DND-41 (cell line): ENCODE results near the gene SAFB2.

ENCODE experiments used
- EZH2 ChIP-seq: IDR thresholded peaks from 3 replicates; pipeline ENCODE4 v1.6.1; 2012; ENCODE audit warnings: borderline replicate concordance, low read depth, mild to moderate bottlenecking, moderate library complexity, low read length, inconsistent platforms; ENCODE audit not compliant: severe bottlenecking
- TF ChIP-seq, protein P1 (sequence below): IDR thresholded peaks from 2 replicates; pipeline ENCODE4 v1.5.1; 2012; ENCODE audit warnings: borderline replicate concordance, low read length, moderate library complexity, mild to moderate bottlenecking; ENCODE audit not compliant: poor library complexity, severe bottlenecking; ENCODE audit errors: extremely low read depth

- no peak for TF ChIP-seq EZH2
- TF ChIP-seq, protein P1, sequence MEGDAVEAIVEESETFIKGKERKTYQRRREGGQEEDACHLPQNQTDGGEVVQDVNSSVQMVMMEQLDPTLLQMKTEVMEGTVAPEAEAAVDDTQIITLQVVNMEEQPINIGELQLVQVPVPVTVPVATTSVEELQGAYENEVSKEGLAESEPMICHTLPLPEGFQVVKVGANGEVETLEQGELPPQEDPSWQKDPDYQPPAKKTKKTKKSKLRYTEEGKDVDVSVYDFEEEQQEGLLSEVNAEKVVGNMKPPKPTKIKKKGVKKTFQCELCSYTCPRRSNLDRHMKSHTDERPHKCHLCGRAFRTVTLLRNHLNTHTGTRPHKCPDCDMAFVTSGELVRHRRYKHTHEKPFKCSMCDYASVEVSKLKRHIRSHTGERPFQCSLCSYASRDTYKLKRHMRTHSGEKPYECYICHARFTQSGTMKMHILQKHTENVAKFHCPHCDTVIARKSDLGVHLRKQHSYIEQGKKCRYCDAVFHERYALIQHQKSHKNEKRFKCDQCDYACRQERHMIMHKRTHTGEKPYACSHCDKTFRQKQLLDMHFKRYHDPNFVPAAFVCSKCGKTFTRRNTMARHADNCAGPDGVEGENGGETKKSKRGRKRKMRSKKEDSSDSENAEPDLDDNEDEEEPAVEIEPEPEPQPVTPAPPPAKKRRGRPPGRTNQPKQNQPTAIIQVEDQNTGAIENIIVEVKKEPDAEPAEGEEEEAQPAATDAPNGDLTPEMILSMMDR = no peak
These were observed 64.9 kb downstream of the SAFB2 start for GRCh38 chr19:5557691-5558090.
